ENCODE measurements around the gene CC2D2A.
"Not testable (repeated sequence)": the region's sequence is repeated elsewhere in the genome, so short reads cannot be mapped to it uniquely, and the experiment has no call there.

CC2D2A gene

GRCh38 chr4:15562623-15563022 is 92.9 kb downstream of the CC2D2A start:
- no peak for DNase-seq

GRCh38 chr4:15563871-15564270 is 94.2 kb downstream of the CC2D2A start:
- no peak for DNase-seq

- DNase-seq = no peak
Observed at GRCh38 chr4:15568821-15569220, 99.1 kb downstream of the CC2D2A start.

GRCh38 chr4:15569746-15570145 is 100.1 kb downstream of the CC2D2A start:
- DNase-seq = no peak

- no peak for DNase-seq
Observed at GRCh38 chr4:15575966-15576365, 106.3 kb downstream of the CC2D2A start.

GRCh38 chr4:15577508-15577907 is 107.8 kb downstream of the CC2D2A start:
- no peak for DNase-seq

GRCh38 chr4:15584785-15585184 is 115.1 kb downstream of the CC2D2A start:
- DNase-seq = no peak

- DNase-seq = no peak
Observed at GRCh38 chr4:15585331-15585730, 115.6 kb downstream of the CC2D2A start.

- DNase-seq = no peak
Observed at GRCh38 chr4:15586066-15586465, 116.4 kb downstream of the CC2D2A start.

GRCh38 chr4:15587649-15588048 is 118.0 kb downstream of the CC2D2A start:
- DNase-seq = no peak

GRCh38 chr4:15592799-15593198 is 123.1 kb downstream of the CC2D2A start:
- no peak for DNase-seq

GRCh38 chr4:15598644-15599043 is 129.0 kb downstream of the CC2D2A start:
- no peak for DNase-seq

GRCh38 chr4:15600176-15600575 is 130.5 kb downstream of the CC2D2A start:
- DNase-seq = no peak

GRCh38 chr4:15601862-15602261 is 132.2 kb downstream of the CC2D2A start:
- DNase-seq = no peak

- no peak for DNase-seq
Observed at GRCh38 chr4:15605537-15605936, 135.9 kb downstream of the CC2D2A start.

GRCh38 chr4:15610855-15611254 is 141.2 kb downstream of the CC2D2A start:
- no peak for DNase-seq

- no peak for DNase-seq
Observed at GRCh38 chr4:15612136-15612535, 142.5 kb downstream of the CC2D2A start.

- not testable (repeated sequence) for DNase-seq
Observed at GRCh38 chr4:15614891-15615290, 145.2 kb downstream of the CC2D2A start.

GRCh38 chr4:15617407-15617806 is 147.7 kb downstream of the CC2D2A start:
- not testable (repeated sequence) for DNase-seq

- no peak for DNase-seq
Observed at GRCh38 chr4:15636818-15637217, 167.1 kb downstream of the CC2D2A start.

- no peak for DNase-seq
Observed at GRCh38 chr4:15638418-15638817, 168.7 kb downstream of the CC2D2A start.

- DNase-seq = no peak
Observed at GRCh38 chr4:15648600-15648999, 178.9 kb downstream of the CC2D2A start.

- peak; percentile 6 for DNase-seq
Observed at GRCh38 chr4:15649914-15650545, 180.3 kb downstream of the CC2D2A start.

All from DMS 273 treated with DMSO at 0.1 percent for 48 hours (cell line).